Karpas-422 (cell line): ENCODE results near the gene TALDO1. TPM values are rescaled to one million over a fixed set of nuclear protein-coding genes. Genes with fewer than 3 reads are reported as not detected.

ENCODE experiments used
- DNase-seq: peaks from one replicate; pipeline ENCODE4 v3.0.0-alpha.2; 2015
- H2AFZ ChIP-seq: fragments of 200-600 bp; sonication (generic); 2 replicates; pipeline ENCODE4 v1.6.1; 2014; ENCODE audit warnings: antibody characterized with exemption, low read length, mixed read lengths
- H3K27ac ChIP-seq: fragments of 200-600 bp; sonication (generic); 2 replicates; pipeline ENCODE4 v1.5.1; 2014; ENCODE audit warnings: mild to moderate bottlenecking, low read length, moderate library complexity
- H3K27me3 ChIP-seq: fragments of 200-600 bp; sonication (generic); 2 replicates; pipeline ENCODE4 v1.6.1; 2014; ENCODE audit warnings: low read length, mixed read lengths
- H3K36me3 ChIP-seq: fragments of 200-600 bp; sonication (generic); 2 replicates; pipeline ENCODE4 v1.6.1; 2014; ENCODE audit warnings: low read length, mixed read lengths; ENCODE audit not compliant: insufficient read depth
- H3K4me1 ChIP-seq: fragments of 200-600 bp; sonication (generic); 2 replicates; pipeline ENCODE4 v1.6.1; 2014; ENCODE audit warnings: mild to moderate bottlenecking, low read length, mixed read lengths
- H3K4me2 ChIP-seq: fragments of 200-600 bp; sonication (generic); 2 replicates; pipeline ENCODE4 v1.6.1; 2014; ENCODE audit warnings: low read length, low read depth, mild to moderate bottlenecking; ENCODE audit not compliant: poor library complexity, severe bottlenecking
- H3K4me3 ChIP-seq: fragments of 200-600 bp; sonication (generic); 2 replicates; pipeline ENCODE4 v1.5.1; 2014; ENCODE audit warnings: mild to moderate bottlenecking, antibody characterized with exemption, low read length, mixed read lengths
- H3K79me2 ChIP-seq: fragments of 200-600 bp; sonication (generic); 2 replicates; pipeline ENCODE4 v1.6.1; 2014; ENCODE audit warnings: mild to moderate bottlenecking, low read length, mixed read lengths
- H3K9ac ChIP-seq: fragments of 200-600 bp; sonication (generic); 2 replicates; pipeline ENCODE4 v1.6.0; 2014; ENCODE audit warnings: low read length
- H3K9me2 ChIP-seq: fragments of 200-600 bp; sonication (generic), shearing (Covaris generic); replicated peaks from 2 replicates; pipeline ENCODE4 v1.6.0; 2014; ENCODE audit warnings: mild to moderate bottlenecking, low read length, moderate library complexity; ENCODE audit not compliant: insufficient read depth
- H3K9me3 ChIP-seq: fragments of 300-700, 200-600 bp; sonication (generic); 2 replicates; pipeline ENCODE4 v1.6.1; 2014; ENCODE audit warnings: low read length, mixed read lengths
- H4K20me1 ChIP-seq: fragments of 200-600 bp; sonication (generic); 2 replicates; pipeline ENCODE4 v1.6.1; 2014; ENCODE audit warnings: mild to moderate bottlenecking, antibody characterized with exemption, low read length, low read depth; ENCODE audit not compliant: insufficient read depth
- total RNA-seq: library from RNA; depleted of rRNA; stranded (reverse); fragments of >200 nt; shearing (Covaris generic); gene quantifications from 2 replicates; pipeline ENCODE4 v1.2.3, GENCODE V29; 2014; ENCODE audit warnings: low replicate concordance

Gene TALDO1
- total RNA-seq, 1 experiment from 2014 or later = 127 TPM

DNA sequence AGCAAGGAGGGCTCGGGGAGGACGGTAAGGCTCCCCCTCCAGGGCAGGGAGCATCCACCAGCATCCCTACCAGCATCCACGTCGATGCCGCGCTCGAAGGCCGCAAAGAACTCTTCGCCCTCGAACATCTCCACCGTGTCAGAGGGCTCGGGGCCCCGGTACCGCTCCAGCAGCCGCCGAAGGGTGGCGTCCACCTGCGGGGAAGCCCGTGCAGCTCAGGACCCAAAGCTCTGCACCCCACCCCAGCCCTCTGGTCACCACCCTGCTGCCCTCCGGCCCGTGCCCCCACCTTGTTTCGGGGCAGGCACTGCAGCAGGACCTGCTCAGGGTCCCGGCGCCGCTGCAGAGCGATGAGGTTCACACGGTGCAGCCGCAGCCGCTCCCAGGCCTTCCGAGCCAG, 53.2 kb downstream of the TALDO1 start:
- no peak for DNase-seq
- Histone ChIP-seq H2AFZ (no peak overlapping the region), H3K36me3 (no peaks in the 10 kb centered on the region), H4K20me1 (peaks cover 6% of the 10 kb centered on the region; the same call in 1 of the 2 replicates), H3K4me2 (no peak overlapping the region), H3K27me3 (no peaks in the 10 kb centered on the region), H3K9me2 (no peaks in the 10 kb centered on the region), H3K9me3 (no peaks in the 10 kb centered on the region), H3K9ac (no peak overlapping the region), H3K79me2 (peaks cover 13% of the 10 kb centered on the region), H3K27ac (no peak overlapping the region), H3K4me1 (peaks cover 28% of the 10 kb centered on the region), H3K4me3 (no peak overlapping the region)

DNA sequence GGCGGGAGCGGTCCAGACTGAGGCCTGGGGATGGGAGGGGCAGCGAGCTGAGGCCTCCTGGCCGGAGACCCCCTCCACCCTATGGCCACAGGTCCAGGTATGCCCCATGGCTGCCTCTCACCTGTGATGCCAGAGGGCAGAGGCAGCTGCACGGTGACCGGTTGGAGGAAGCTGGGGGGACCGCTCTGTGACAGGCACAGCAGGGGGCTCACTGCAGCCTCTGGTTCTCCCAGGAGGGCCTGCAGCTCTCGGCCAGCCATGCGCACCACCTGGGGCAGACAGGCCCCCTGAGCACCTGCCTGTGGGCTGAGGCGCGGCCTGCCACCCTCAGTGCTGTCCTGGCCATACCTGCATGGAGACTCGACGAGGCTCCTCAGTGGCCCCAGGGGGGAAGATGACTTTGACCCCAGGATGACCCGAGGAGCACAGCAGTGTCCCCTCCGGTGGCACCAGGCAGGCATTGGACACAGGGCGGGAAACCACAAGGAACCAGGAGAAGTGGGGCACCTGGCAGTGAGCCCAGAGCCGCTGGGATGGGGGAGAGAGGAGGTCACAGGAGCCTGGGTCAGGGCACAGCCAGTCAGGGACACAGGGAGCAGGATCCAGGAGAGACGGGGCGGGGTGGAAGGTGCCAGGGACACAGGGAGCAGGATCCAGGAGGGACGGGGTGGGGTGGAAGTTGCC, 54.0 kb downstream of the TALDO1 start:
- Histone ChIP-seq H3K9me3 (no peaks in the 10 kb centered on the region), H3K4me1 (peaks cover 28% of the 10 kb centered on the region), H2AFZ (no peak overlapping the region), H3K9ac (no peak overlapping the region), H3K79me2 (peaks cover 8% of the 10 kb centered on the region), H3K4me2 (no peak overlapping the region), H3K36me3 (no peaks in the 10 kb centered on the region), H3K4me3 (no peak overlapping the region), H4K20me1 (peaks cover 3% of the 10 kb centered on the region; the same call in 1 of the 2 replicates), H3K9me2 (no peaks in the 10 kb centered on the region), H3K27me3 (no peaks in the 10 kb centered on the region), H3K27ac (no peak overlapping the region)
- DNase-seq = no peak

DNA sequence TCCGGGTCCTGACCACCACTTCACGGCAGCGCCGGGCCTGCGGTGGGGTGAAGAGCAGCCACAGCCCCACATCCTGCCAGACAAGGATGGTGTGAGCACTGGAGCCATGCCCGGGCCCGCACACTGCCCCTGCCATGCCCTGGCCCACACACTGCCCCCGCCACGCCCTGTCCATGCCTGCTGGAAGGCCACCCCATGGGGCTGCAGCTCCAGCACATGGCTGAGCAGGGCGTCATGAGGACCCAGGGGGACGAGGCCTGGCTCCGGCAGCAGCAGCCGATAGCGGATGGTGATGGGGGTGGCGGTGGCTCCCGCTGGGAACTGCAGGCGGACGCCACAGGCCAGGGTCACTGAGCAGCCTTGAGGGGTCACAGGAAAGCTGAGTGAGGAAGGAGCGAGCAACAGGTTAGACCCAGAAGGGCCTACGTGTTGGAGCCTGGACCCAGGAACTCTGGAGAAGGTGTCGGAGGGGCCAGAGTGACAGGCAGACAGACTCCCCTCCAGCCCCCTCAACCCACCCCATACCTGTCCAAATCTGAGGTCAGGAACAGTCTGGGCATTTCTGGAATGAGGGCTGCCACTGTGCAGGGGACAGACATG, 54.9 kb downstream of the TALDO1 start:
- H3K4me1 ChIP-seq = peaks cover 21% of the 10 kb centered on the region
- H3K9me2 ChIP-seq = no peaks in the 10 kb centered on the region
- H3K4me2 ChIP-seq = no peak overlapping the region
- H4K20me1 ChIP-seq = no peaks in the 10 kb centered on the region
- H3K9me3 ChIP-seq = no peaks in the 10 kb centered on the region
- no peaks in the 10 kb centered on the region for H3K27me3 ChIP-seq
- H3K4me3 ChIP-seq = no peak overlapping the region
- no peak overlapping the region for H3K27ac ChIP-seq
- H2AFZ ChIP-seq = no peak overlapping the region
- no peak overlapping the region for H3K9ac ChIP-seq
- H3K36me3 ChIP-seq = no peaks in the 10 kb centered on the region
- no peaks in the 10 kb centered on the region for H3K79me2 ChIP-seq
- DNase-seq = no peak

DNA sequence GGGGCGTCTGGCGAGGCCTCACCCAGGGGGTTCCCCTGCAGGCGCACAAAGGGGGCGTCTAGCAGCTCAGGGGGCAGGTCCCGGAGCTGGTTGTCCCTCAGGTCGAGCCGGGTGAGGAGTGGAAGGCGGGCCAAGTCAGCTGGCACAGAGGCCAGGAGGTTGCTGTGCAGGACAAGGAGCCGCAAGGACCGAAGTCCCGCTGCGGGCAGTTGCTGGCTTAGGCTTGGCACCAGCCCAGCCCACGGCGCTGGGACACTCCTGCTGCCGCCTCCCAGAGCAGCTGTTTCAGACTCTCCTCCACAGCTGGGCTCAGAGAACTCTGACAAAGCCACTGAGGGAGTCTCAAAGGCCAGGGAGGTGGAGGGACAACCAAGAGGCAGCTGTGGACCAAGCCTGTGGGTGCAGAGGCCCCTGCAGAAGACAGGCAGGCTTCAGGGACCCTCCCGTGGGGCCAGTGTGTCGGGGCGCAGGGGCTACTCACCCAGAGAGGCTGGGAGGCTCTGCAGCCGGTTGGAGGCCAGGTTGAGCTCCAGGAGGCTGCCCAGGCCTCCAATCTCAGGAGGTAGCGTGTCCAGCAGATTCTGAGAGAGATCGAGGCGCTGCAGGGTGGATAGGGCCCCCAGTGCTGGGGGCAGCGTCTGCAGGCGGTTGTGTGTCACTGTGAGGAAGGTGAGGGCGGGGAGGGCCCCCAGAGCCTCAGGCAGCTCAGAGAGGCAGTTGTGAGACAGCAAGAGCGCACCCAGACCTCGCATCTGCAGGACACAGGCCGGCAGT, 55.6 kb downstream of the TALDO1 start:
- peaks cover 4% of the 10 kb centered on the region for H3K79me2 ChIP-seq
- DNase-seq = no peak
- no peak overlapping the region for H3K4me3 ChIP-seq
- no peak overlapping the region for H3K4me2 ChIP-seq
- H4K20me1 ChIP-seq = no peaks in the 10 kb centered on the region
- H3K9ac ChIP-seq = no peak overlapping the region
- no peaks in the 10 kb centered on the region for H3K9me3 ChIP-seq
- H3K27me3 ChIP-seq = no peaks in the 10 kb centered on the region
- no peak overlapping the region for H3K27ac ChIP-seq
- no peaks in the 10 kb centered on the region for H3K36me3 ChIP-seq
- no peak overlapping the region for H2AFZ ChIP-seq
- H3K9me2 ChIP-seq = no peaks in the 10 kb centered on the region
- H3K4me1 ChIP-seq = peaks cover 24% of the 10 kb centered on the region

DNA sequence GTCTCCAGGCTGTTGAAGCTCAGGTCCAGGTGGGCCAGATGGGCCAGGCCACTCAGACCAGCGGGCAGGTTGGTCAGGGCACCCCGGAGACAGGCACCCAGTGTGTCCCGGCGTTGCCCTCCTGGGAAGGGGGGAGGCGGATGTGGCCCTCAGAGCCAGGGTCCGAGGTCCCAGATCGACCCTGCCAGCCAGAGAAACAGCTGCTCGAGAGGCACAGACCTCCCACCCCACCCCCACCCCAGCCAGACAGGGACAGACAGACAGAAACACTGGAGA, 56.1 kb downstream of the TALDO1 start:
- peaks cover 10% of the 10 kb centered on the region for H3K79me2 ChIP-seq
- no peaks in the 10 kb centered on the region for H3K27me3 ChIP-seq
- no peaks in the 10 kb centered on the region for H4K20me1 ChIP-seq
- no peaks in the 10 kb centered on the region for H3K9me2 ChIP-seq
- H3K4me2 ChIP-seq = peak overlapping the region; percentile 86
- H3K9ac ChIP-seq = no peak overlapping the region
- no peak overlapping the region for H3K27ac ChIP-seq
- no peak overlapping the region for H3K4me3 ChIP-seq
- H3K4me1 ChIP-seq = peaks cover 29% of the 10 kb centered on the region
- no peaks in the 10 kb centered on the region for H3K9me3 ChIP-seq
- no peak for DNase-seq
- H3K36me3 ChIP-seq = no peaks in the 10 kb centered on the region
- no peak overlapping the region for H2AFZ ChIP-seq

DNA sequence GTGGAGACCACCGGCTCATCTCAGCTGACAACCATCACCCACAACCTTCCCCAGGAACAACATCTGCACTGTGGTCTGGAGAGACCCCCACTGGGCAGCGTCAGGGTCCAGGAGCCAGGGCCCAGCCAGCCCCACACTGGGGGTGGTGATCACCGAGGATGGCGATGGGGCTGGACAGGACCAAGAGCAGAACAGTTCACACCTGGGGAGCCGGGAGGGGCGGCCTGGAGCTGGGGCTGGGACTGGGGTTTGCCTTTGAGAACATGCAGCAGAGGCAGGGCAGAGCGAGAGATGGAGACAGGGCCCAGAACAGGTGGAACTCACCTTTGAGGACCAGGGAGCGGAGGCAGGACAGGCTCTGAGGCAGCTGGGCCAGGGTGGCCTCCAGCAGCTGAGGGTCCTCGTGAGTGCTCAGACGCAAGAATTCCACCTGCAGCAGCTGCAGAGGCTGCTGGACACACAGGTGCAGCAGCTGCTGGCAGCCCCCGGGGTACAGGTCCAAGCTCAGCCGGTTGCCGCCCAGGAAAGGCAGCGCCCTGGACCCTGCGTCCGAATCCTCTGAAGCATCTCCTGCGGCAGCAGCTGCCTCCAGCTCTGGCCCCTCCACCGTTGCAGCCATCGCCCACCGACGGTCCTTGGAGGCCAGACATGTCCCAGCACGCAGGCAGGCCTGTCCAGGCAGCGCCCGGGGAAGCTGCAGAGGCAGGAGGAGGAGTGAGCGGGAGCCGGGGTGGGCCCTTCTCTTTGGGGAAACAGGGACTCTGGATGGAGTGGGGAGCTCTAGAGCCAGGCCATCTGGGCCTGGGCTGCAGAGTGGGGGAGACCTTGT, 56.7 kb downstream of the TALDO1 start:
- H3K4me3 ChIP-seq = peak overlapping the region; percentile 78
- no peaks in the 10 kb centered on the region for H3K27me3 ChIP-seq
- peak overlapping the region; percentile 86 for H3K4me2 ChIP-seq
- peak; percentile 47 for DNase-seq
- H3K79me2 ChIP-seq = peaks cover 15% of the 10 kb centered on the region
- H4K20me1 ChIP-seq = no peaks in the 10 kb centered on the region
- H3K36me3 ChIP-seq = no peaks in the 10 kb centered on the region
- peaks cover 32% of the 10 kb centered on the region for H3K4me1 ChIP-seq
- 0 out of 2 replicates have a peak overlapping the region, but pooled peaks have one; percentile 63 for H3K27ac ChIP-seq
- no peaks in the 10 kb centered on the region for H3K9me2 ChIP-seq
- peak overlapping the region; percentile 90 for H3K9ac ChIP-seq
- H3K9me3 ChIP-seq = no peaks in the 10 kb centered on the region
- H2AFZ ChIP-seq = no peak overlapping the region

DNA sequence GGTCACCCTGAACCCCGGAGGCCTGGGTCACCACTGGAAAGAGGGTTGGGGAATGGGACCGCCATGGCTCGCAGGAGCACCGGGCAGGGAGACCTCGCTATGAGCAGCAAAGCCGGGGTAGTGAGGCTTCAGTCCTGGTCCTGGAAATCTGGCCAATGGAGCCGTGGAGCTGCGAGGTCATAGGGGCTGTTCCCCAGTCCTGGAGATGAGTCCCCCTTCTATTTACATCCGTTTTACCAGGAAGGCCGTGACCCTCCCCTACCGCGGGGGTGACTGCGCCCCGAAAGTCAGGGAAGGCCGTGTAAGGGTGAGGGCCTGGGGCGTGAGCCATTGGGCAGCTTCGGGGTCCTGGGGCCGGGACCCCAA, 57.3 kb downstream of the TALDO1 start:
- DNase-seq = no peak
- Histone ChIP-seq H3K9me2 (no peaks in the 10 kb centered on the region), H3K9me3 (no peaks in the 10 kb centered on the region), H3K36me3 (no peaks in the 10 kb centered on the region), H2AFZ (no peak overlapping the region), H3K4me2 (peak overlapping the region; percentile 86), H3K27ac (peak overlapping the region; percentile 63; the same call in 1 of the 2 replicates), H3K9ac (peak overlapping the region; percentile 90), H3K4me3 (peak overlapping the region; percentile 78), H3K79me2 (peaks cover 18% of the 10 kb centered on the region), H3K27me3 (no peaks in the 10 kb centered on the region), H3K4me1 (peaks cover 32% of the 10 kb centered on the region), H4K20me1 (no peaks in the 10 kb centered on the region)
